ENCODE measurements around the gene PSMC3IP. TPM values are rescaled to one million over a fixed set of nuclear protein-coding genes. Genes with fewer than 3 reads are reported as not detected.
A peak's percentile ranks its signal among the peaks of the same experiment; 100 is the strongest.
"Not testable (repeated sequence)": the region's sequence is repeated elsewhere in the genome, so short reads cannot be mapped to it uniquely, and the experiment has no call there.

Gene PSMC3IP
- total RNA-seq, 6 experiments from 2014 or later, result 7.3 to 18.2 (median 16.0) TPM

DNA sequence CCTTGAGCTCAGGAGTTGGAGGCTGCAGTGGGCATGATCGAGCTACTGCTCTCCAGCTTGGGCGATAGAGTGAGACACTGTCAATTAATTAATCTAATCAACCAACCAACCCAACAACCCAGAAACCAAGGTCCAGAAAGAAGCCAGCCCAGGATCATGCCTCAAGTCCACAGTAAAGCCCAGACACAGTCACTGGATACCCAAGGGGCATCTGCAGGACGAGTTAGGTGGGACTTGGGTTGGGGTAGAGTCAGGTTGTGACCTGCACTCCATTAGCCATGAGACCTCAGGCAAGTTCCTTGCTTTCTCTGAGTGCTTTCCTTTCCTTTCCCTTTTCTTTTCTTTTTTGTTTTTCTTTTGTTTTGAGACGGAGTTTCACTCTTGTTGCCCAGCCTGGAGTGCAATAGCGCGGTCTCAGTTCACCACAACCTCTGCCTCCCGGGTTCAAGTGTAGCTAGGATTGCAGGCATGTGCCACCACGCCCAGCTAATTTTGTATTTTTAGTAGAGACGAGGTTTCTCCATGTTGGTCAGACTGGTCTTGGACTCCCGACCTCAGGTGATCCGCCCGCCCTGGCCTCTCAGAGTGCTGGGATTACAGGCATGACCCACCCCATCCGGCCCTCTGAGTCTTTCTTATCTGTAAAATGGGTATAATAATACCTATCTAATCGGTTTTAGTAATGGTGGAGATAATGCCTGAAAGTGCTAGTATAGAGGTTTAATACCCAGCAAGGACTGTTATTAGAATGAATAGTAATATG, 28.4 kb downstream of the PSMC3IP start:
- Mint-ChIP-seq H3K4me3 (no peak overlapping the region), H3K9me3 (no peaks in the 10 kb centered on the region), H3K27me3 (ENCODE audit: insufficient read depth) (peaks cover 5% of the 10 kb centered on the region), H3K4me1 (ENCODE audit: low read depth) (peaks cover 9% of the 10 kb centered on the region; the same call in 1 of the 2 replicates), H3K27ac (no peak overlapping the region), H3K36me3 (ENCODE audit: low read depth) (0 out of 2 replicates have a peak, but pooled peaks cover 4% of the 10 kb centered on the region)
- no peak for DNase-seq
- TF ChIP-seq, protein P1, sequence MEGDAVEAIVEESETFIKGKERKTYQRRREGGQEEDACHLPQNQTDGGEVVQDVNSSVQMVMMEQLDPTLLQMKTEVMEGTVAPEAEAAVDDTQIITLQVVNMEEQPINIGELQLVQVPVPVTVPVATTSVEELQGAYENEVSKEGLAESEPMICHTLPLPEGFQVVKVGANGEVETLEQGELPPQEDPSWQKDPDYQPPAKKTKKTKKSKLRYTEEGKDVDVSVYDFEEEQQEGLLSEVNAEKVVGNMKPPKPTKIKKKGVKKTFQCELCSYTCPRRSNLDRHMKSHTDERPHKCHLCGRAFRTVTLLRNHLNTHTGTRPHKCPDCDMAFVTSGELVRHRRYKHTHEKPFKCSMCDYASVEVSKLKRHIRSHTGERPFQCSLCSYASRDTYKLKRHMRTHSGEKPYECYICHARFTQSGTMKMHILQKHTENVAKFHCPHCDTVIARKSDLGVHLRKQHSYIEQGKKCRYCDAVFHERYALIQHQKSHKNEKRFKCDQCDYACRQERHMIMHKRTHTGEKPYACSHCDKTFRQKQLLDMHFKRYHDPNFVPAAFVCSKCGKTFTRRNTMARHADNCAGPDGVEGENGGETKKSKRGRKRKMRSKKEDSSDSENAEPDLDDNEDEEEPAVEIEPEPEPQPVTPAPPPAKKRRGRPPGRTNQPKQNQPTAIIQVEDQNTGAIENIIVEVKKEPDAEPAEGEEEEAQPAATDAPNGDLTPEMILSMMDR (IDR thresholded peaks at IDR 0.05), result no peak

DNA sequence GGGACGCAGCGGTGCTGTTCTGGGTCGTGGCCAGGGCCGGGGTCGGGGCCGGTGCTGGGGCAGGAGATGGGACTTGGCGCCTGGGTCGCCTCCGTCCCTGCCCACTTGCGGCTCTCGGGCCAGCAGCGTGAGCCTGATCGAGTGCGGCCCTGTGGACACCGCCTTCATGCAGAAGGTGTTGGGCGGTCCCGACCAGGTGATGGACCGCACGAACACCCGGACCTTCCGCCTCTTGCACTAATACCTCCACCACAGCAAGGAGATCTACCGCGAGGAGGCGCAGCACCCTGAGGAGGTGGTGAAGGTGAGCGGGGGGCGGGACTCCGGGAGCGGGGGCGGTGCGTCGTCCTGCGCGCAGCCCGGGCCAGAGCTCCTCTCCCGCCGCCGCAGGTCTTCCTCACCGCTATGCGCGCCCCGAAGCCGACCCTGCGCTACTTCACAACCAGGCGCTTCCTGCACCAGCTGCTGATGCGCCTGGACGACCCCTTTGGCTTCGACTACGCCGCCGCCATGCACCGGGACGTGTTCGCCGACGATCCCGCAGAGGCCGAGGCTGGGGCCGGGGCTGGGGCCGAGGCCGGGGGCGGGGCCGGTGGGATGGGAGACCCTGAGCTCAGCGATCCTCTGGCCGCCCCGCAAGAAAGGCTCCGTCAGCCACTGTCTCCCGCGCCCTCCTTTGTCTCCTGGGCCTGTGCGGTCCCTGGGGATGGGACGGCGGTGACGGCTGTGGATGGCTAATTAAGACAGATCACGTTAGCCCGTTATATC, 29.3 kb downstream of the PSMC3IP start:
- H3K4me3 Mint-ChIP-seq, result peak overlapping the region; percentile 28; the same call in 1 of the 2 replicates
- TF ChIP-seq, protein P1 (IDR thresholded peaks at IDR 0.05), result peak; percentile 67
- no peak for DNase-seq
- H3K36me3 Mint-ChIP-seq (ENCODE audit: low read depth), result 0 out of 2 replicates have a peak, but pooled peaks cover 4% of the 10 kb centered on the region
- peaks cover 5% of the 10 kb centered on the region for H3K27me3 Mint-ChIP-seq (ENCODE audit: insufficient read depth)
- H3K27ac Mint-ChIP-seq, result no peak overlapping the region
- H3K4me1 Mint-ChIP-seq (ENCODE audit: low read depth), result peaks cover 9% of the 10 kb centered on the region; the same call in 1 of the 2 replicates
- no peaks in the 10 kb centered on the region for H3K9me3 Mint-ChIP-seq

DNA sequence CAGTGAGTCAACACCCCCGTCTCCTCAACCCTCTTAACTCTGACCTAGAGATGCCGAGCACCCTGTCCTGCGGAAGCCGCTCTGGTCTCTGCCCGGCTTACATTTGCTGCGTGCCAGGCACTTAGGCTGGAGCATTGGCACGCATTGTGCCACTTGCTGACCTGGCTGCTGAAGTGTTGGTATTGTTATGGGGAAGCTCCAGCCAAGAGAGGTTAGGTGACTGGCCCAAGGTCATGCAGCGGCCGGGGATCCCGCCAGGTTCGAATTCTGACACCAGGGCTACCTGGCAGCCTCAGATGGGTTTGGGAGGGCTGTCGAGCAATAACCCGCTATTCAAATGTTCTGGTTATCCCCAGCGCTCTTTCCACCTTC, 29.8 kb downstream of the PSMC3IP start:
- H3K27ac Mint-ChIP-seq, result no peak overlapping the region

DNA sequence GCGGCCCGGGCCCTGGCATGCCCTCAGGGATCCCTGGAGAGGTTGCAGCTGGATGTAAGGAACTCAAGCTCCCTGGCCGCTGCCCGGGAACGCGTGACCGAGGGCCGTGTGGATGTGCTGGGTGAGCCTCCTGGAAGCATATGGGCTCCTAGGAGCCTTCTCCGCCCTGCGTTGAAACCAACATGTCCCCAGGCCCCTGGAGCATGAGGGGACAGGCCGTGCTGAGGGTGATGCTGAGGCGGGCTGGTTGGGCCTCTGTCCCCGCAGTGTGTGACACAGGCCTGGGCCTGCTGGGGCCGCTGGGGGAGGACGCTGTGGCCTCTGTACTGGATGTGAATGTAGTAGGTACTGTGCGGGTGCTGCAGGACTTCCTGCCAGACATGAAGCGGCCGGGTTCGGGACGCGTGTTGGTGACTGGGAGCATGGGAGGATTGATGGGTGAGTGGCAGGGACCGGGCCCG, 30.5 kb downstream of the PSMC3IP start:
- DNase-seq, result no peak
- 0 out of 2 replicates have a peak, but pooled peaks cover 4% of the 10 kb centered on the region for H3K36me3 Mint-ChIP-seq (ENCODE audit: low read depth)
- TF ChIP-seq, protein P1 (IDR thresholded peaks at IDR 0.05), result no peak
- H3K4me3 Mint-ChIP-seq, result no peak overlapping the region
- H3K9me3 Mint-ChIP-seq, result no peaks in the 10 kb centered on the region
- peaks cover 9% of the 10 kb centered on the region; the same call in 1 of the 2 replicates for H3K4me1 Mint-ChIP-seq (ENCODE audit: low read depth)
- no peak overlapping the region for H3K27ac Mint-ChIP-seq
- peaks cover 3% of the 10 kb centered on the region for H3K27me3 Mint-ChIP-seq (ENCODE audit: insufficient read depth)

More for the DNA sequence above, 29.8 kb downstream of the PSMC3IP start:
- DNase-seq, result no peak
- Mint-ChIP-seq H3K36me3 (ENCODE audit: low read depth) (0 out of 2 replicates have a peak, but pooled peaks cover 4% of the 10 kb centered on the region), H3K4me1 (ENCODE audit: low read depth) (peaks cover 9% of the 10 kb centered on the region; the same call in 1 of the 2 replicates), H3K9me3 (no peaks in the 10 kb centered on the region), H3K27me3 (ENCODE audit: insufficient read depth) (peaks cover 3% of the 10 kb centered on the region), H3K4me3 (no peak overlapping the region)
- TF ChIP-seq, protein P1 (IDR thresholded peaks at IDR 0.05), result no peak

DNA sequence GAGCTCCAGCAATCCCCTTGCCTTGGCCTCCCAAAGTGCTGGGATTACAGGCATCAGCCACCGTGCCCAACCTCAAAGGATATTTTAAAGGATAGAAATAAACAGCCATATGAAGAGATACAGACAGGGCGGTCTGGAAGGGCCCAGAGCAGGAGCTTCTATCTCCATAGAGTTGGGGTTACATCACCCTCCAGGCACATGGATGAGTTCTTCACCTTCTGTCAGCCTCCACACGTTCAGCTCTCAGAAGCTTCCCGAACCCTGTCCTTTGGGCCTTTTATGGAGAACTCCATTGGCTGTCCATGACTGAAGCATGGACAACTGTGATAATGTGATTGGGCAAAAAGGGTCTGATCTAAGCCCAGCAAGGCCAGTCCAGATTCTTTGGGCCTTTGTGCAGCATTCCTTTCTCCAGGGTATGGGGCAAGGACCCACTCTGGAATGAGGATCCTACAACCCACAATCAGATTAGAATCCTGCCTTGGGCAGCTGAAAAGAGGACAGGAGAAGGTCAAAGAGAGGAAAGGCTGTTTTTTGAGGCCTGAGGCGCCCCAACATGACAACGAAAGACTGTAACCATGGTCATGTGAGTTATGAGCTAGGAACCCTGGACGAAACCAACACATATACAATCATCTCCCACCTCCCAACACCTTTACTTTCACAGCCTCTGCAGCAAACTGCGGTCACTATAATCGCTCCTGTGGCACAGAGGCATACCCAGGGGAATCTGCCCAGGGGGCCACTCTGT, 31.6 kb downstream of the PSMC3IP start:
- H3K27me3 Mint-ChIP-seq (ENCODE audit: insufficient read depth); H3K4me1 Mint-ChIP-seq (ENCODE audit: low read depth); H3K4me3 Mint-ChIP-seq; H3K9me3 Mint-ChIP-seq; DNase-seq; H3K36me3 Mint-ChIP-seq (ENCODE audit: low read depth): not testable (repeated sequence)
- peak overlapping the region; percentile 56 for H3K27ac Mint-ChIP-seq

Data from HFFc6 (cell line).